GM12892 (cell line): Measurements from ENCODE around the gene FAM181A.

Experiments used
- POLR2A ChIP-seq: IDR thresholded peaks from 2 replicates; pipeline ENCODE4 v1.6.1; 2011; ENCODE audit warnings: low read depth, low read length, control low read depth
- POLR2AphosphoS5 ChIP-seq: IDR thresholded peaks from 2 replicates; pipeline ENCODE4 v1.6.1; 2011; ENCODE audit warnings: low read depth, low read length, control low read depth
- TAF1 ChIP-seq: IDR thresholded peaks from 2 replicates; pipeline ENCODE4 v1.6.1; 2011; ENCODE audit warnings: low read depth, mild to moderate bottlenecking, control low read depth, low read length, borderline replicate concordance

- TF ChIP-seq TAF1 = no peak
- TF ChIP-seq POLR2AphosphoS5 = 0 out of 2 replicates have a peak, but pooled peaks have one; percentile 12
- TF ChIP-seq POLR2A = no peak
Measured at GRCh38 chr14:93974833-93975232, 47.7 kb downstream of the FAM181A start.
